Body of pancreas (tissue), 4 donors: ENCODE results near the gene CAPRIN1.

Experiments used
- CTCF ChIP-seq, 7 experiments: fragments of 450-650 bp in 4 of 7; fragments of 200-600 bp in 3 of 7; sonication (generic) in 3 of 7; IDR thresholded peaks; one replicate each; pipeline ENCODE4 v1.5.1; 2016 to 2019; ENCODE audit warnings: antibody characterized with exemption in 7 of 7
- POLR2A ChIP-seq, 3 donors: fragments of 450-650 bp; IDR thresholded peaks; one replicate each; pipeline ENCODE4 v1.6.1; 2016; ENCODE audit warnings: antibody characterized with exemption in 3 of 3, mild to moderate bottlenecking in 2 of 3

- TF ChIP-seq CTCF (IDR thresholded peaks at IDR 0.05) (no peak), POLR2A (IDR thresholded peaks at IDR 0.05) (no peak)
These were observed 22.4 kb upstream of the CAPRIN1 start for GRCh38 chr11:34029176-34029575.
